HepG2 (cell line): Measurements from ENCODE around the gene VPS37B. TPM values are rescaled to one million over a fixed set of nuclear protein-coding genes. Genes with fewer than 3 reads are reported as not detected.
A peak's percentile ranks its signal among the peaks of the same experiment; 100 is the strongest.

ENCODE experiments used
- ATAC-seq: fragments of 200-7000 bp; cut with Tn5 transposase; 3 replicates; pipeline ENCODE4 v1.9.1; 2020; ENCODE audit warnings: mild to moderate bottlenecking, moderate library complexity
- BruUV-seq: library from RNA; stranded (reverse); fragments of 400-500 nt; replicated peaks from 2 replicates; lab custom pipeline; 2021; lab: Mats Ljungman, UMichigan
- CTCF ChIA-PET: fragments of 300-600 bp; formaldehyde crosslinking; extraction: SDS; loops from one replicate; lab custom pipeline; 2021; ENCODE audit warnings: low total read pairs, inconsistent platforms, low intra/inter-chr PET ratio; lab: Yijun Ruan, JAX
- POLR2A ChIA-PET: fragments of 350-600 bp; sonication (Branson Sonifier 250); formaldehyde crosslinking; loops from one replicate; lab custom pipeline; 2020; ENCODE audit warnings: antibody characterized with exemption, inconsistent platforms; lab: Yijun Ruan, JAX
- DNase-seq: peaks from one replicate; pipeline ENCODE4 v3.0.0-alpha.2; 2015; ENCODE audit warnings: low spot score
- FAIRE-seq: peaks from 3 replicates; lab custom pipeline; 2011; peaks lifted over from hg19 to GRCh38; lab: Jason Lieb, UNC
- H2AFZ ChIP-seq: one replicate; pipeline ENCODE4 v1.6.1; 2011; ENCODE audit warnings: low read length, inconsistent platforms
- H3K27ac ChIP-seq: fragments of 300-600 bp; 3 replicates; pipeline ENCODE4 v1.8.0; 2011; ENCODE audit warnings: mixed run types, mild to moderate bottlenecking, mixed read lengths, low read length, inconsistent platforms; ENCODE audit not compliant: insufficient read depth; ENCODE audit errors: extremely low read length
- H3K27me3 ChIP-seq, 2 experiments: fragments of 200-600 bp in 1 of 2; 2 replicates in 1 of 2; 3 replicates in 1 of 2; pipeline versions ENCODE4 v1.6.0 to v1.8.0; 2011; ENCODE audit warnings: low read length in 2 of 2, mild to moderate bottlenecking in 2 of 2, moderate library complexity in 2 of 2, inconsistent platforms in 1 of 2; ENCODE audit not compliant: insufficient read depth in 2 of 2, control insufficient read depth in 1 of 2
- H3K36me3 ChIP-seq, 2 experiments: fragments of 200-600 bp in 1 of 2; replicated peaks in 1 of 2; 2 replicates in 1 of 2; 3 replicates in 1 of 2; pipeline versions ENCODE4 v1.5.1 to v1.8.0; 2011; ENCODE audit warnings: low read length in 2 of 2, inconsistent platforms in 1 of 2; ENCODE audit not compliant: insufficient read depth in 2 of 2, control insufficient read depth in 1 of 2
- H3K4me1 ChIP-seq: 2 replicates; pipeline ENCODE4 v1.5.1; 2012; ENCODE audit warnings: low read length, inconsistent platforms; ENCODE audit not compliant: insufficient read depth
- H3K4me2 ChIP-seq: 2 replicates; pipeline ENCODE4 v1.6.0; 2011; ENCODE audit warnings: low read depth, low read length, inconsistent platforms
- H3K4me3 ChIP-seq, 3 experiments: fragments of 200-600 bp in 1 of 3; sonication (generic), shearing (Covaris generic) in 1 of 3; replicated peaks in 1 of 3; 2 replicates each; pipeline ENCODE4 v1.5.1; 2011 to 2016; ENCODE audit warnings: low read length in 3 of 3, inconsistent platforms in 2 of 3, low read depth in 2 of 3, mild to moderate bottlenecking in 2 of 3, control low read depth in 1 of 3, mixed read lengths in 1 of 3; ENCODE audit not compliant: insufficient read depth in 1 of 3
- H3K79me2 ChIP-seq: one replicate; pipeline ENCODE4 v1.6.1; 2011; ENCODE audit warnings: low read length, inconsistent platforms; ENCODE audit not compliant: insufficient read depth
- H3K9ac ChIP-seq: 2 replicates; pipeline ENCODE4 v1.6.0; 2011; ENCODE audit warnings: mild to moderate bottlenecking, low read depth, low read length, inconsistent platforms; ENCODE audit not compliant: insufficient read depth
- H3K9me3 ChIP-seq: 2 replicates; pipeline ENCODE4 v1.5.1; 2012; ENCODE audit warnings: mild to moderate bottlenecking, low read length
- H4K20me1 ChIP-seq: 2 replicates; pipeline ENCODE4 v1.6.0; 2011; ENCODE audit warnings: inconsistent platforms, mild to moderate bottlenecking, low read length, moderate library complexity; ENCODE audit not compliant: insufficient read depth
- ATF3 ChIP-seq: sonication (generic); formaldehyde crosslinking; IDR thresholded peaks from 2 replicates; pipeline ENCODE4 v1.4.0; 2020; ENCODE audit warnings: missing genetic modification reagents
- BATF2 ChIP-seq: sonication (generic); formaldehyde crosslinking; IDR thresholded peaks from 2 replicates; pipeline ENCODE4 v1.8.0; 2022; ENCODE audit warnings: mild to moderate bottlenecking, missing genetic modification reagents, moderate library complexity
- CEBPB ChIP-seq: IDR thresholded peaks from 2 replicates; pipeline ENCODE4 v1.6.1; 2011; ENCODE audit warnings: low read depth, low read length, improper control_type of control experiment, borderline replicate concordance
- CREB1 ChIP-seq, 2 experiments: fragments of 450-650 bp in 1 of 2; IDR thresholded peaks; 2 replicates each; pipeline ENCODE4 v1.6.1; 2016 to 2017; ENCODE audit warnings: control low read depth in 1 of 2, mild to moderate bottlenecking in 1 of 2, missing compliant biosample characterization in 1 of 2, missing genetic modification characterization in 1 of 2
- DNMT3B ChIP-seq: conservative IDR thresholded peaks from 2 replicates; pipeline ENCODE4 v1.6.1; 2016; ENCODE audit warnings: missing biosample characterization, control low read depth
- FOXA1 ChIP-seq, 2 experiments: fragments of 450-650 bp in 1 of 2; sonication (generic) in 1 of 2; formaldehyde crosslinking in 1 of 2; IDR thresholded peaks; 2 replicates each; pipeline versions ENCODE4 v1.4.0 to v1.6.1; 2016 to 2020; ENCODE audit warnings: missing genetic modification reagents in 1 of 2
- FOXA3 ChIP-seq: IDR thresholded peaks from 2 replicates; pipeline ENCODE4 v1.6.1; 2016; ENCODE audit warnings: missing genetic modification reagents, missing compliant biosample characterization
- FOXK2 ChIP-seq: fragments of 450-650 bp; IDR thresholded peaks from 2 replicates; pipeline ENCODE4 v1.6.1; 2016
- FOXP1 ChIP-seq, 2 experiments: fragments of 450-650 bp in 1 of 2; IDR thresholded peaks; 2 replicates each; pipeline ENCODE4 v1.6.1; 2017 to 2018; ENCODE audit warnings: antibody characterized with exemption in 1 of 2
- FOXP4 ChIP-seq: sonication (generic); formaldehyde crosslinking; IDR thresholded peaks from 2 replicates; pipeline ENCODE4 v1.4.0; 2020; ENCODE audit warnings: missing genetic modification reagents
- LCORL ChIP-seq, 2 experiments: fragments of 450-650 bp in 1 of 2; sonication (generic) in 1 of 2; formaldehyde crosslinking in 1 of 2; IDR thresholded peaks; 2 replicates each; pipeline versions ENCODE4 v1.5.0 to v1.6.1; 2017 to 2020; ENCODE audit warnings: antibody characterized with exemption in 1 of 2, missing genetic modification reagents in 1 of 2
- SMARCC2 ChIP-seq: fragments of 450-650 bp; IDR thresholded peaks from 2 replicates; pipeline ENCODE4 v1.6.1; 2017; ENCODE audit warnings: antibody characterized with exemption, mild to moderate bottlenecking
- TFE3 ChIP-seq: IDR thresholded peaks from 2 replicates; pipeline ENCODE4 v1.6.1; 2016
- ZBTB21 ChIP-seq: sonication (generic); formaldehyde crosslinking; IDR thresholded peaks from 2 replicates; pipeline ENCODE4 v1.4.0; 2020; ENCODE audit warnings: missing genetic modification reagents
- ZBTB38 ChIP-seq: sonication (generic); formaldehyde crosslinking; IDR thresholded peaks from 2 replicates; pipeline ENCODE4 v1.5.1; 2020; ENCODE audit warnings: mild to moderate bottlenecking, missing genetic modification reagents
- ZHX1 ChIP-seq: sonication (generic); formaldehyde crosslinking; IDR thresholded peaks from 2 replicates; pipeline ENCODE4 v1.8.1; 2022; ENCODE audit warnings: low read depth, mild to moderate bottlenecking, missing genetic modification reagents
- WGBS: methylation state at CpG from one replicate; pipeline ENCODE4 v1.1.6; 2017; ENCODE audit warnings: low lambda C conversion rate; 5-methylcytosine and 5-hydroxymethylcytosine counted together
- in situ Hi-C: cut with HindIII; loops from 2 replicates; pipeline ENCODE4 v1.10.0; 2017; ENCODE audit warnings: low pct_unique_long_range_greater_than_20kb; ENCODE audit not compliant: extremely low pct_ligation_motif_present
- intact Hi-C: fragments of 100-400 bp; cut with micrococcal nuclease; formaldehyde crosslinking; loops from one replicate; pipeline ENCODE4 v1.10.0; 2022; ENCODE audit not compliant: unreplicated experiment
- polyA plus RNA-seq, 8 experiments: library from polyadenylated mRNA; depleted of rRNA in 3 of 8; stranded (reverse) in 7 of 8; unstranded in 1 of 8; fragments of >200 nt; fragmentation: Illumina TruSeq in 4 of 8; extraction: Trizol in 4 of 8; gene quantifications; 2 replicates each; pipeline versions ENCODE4 v1.2.1 to v1.2.3, GENCODE V29; 2011 to 2016; ENCODE audit warnings: low read depth in 4 of 8, missing spikeins in 1 of 8, mixed read lengths in 1 of 8; ENCODE audit not compliant: insufficient read depth in 1 of 8
- total RNA-seq, 5 experiments: library from RNA; depleted of rRNA; stranded (reverse); fragments of >200 nt; fragmentation: Illumina TruSeq; extraction: Trizol; gene quantifications; 2 replicates each; pipeline ENCODE4 v1.2.3, GENCODE V29; 2016; ENCODE audit warnings: low read depth in 1 of 5

VPS37B gene
- total and polyA plus RNA-seq, 2 of the 13 experiments (the other 11 are each of a cell fraction or from before 2014, with no cell fraction given) = 4.6 to 5.3 TPM

- peak overlapping the region; percentile 26 for H3K27ac ChIP-seq
- H3K36me3 ChIP-seq = peaks cover 0 to 3% of the 10 kb centered on the region in 2 experiments; a peak in 2 of 5 replicates
- DNase-seq (peak; percentile 59), FAIRE-seq (peak; percentile 36), ATAC-seq (peak; percentile 3; the same call in 1 of the 3 replicates)
- H3K4me1 ChIP-seq = peaks cover 33% of the 10 kb centered on the region
- CTCF ChIA-PET = no interaction called here
- H4K20me1 ChIP-seq = no peaks in the 10 kb centered on the region
- BruUV-seq = no TSS peak
- H3K4me3 ChIP-seq = no peak overlapping the region
- no peak overlapping the region for H3K4me2 ChIP-seq
- 86% methylated on average over 22 of the region's 24 CpGs for WGBS
- in situ Hi-C loops = loop anchor here (25.0 kb wide), 1 partner anchor 380 kb away; the partner anchor contains the start of genes MPHOSPH9 and MTRFR
- H3K9ac ChIP-seq = no peak overlapping the region
- no peak overlapping the region for H2AFZ ChIP-seq
- H3K9me3 ChIP-seq = no peaks in the 10 kb centered on the region
- intact Hi-C loops = no loop called here
- POLR2A ChIA-PET = no interaction called here
- no peaks in the 10 kb centered on the region for H3K79me2 ChIP-seq
- H3K27me3 ChIP-seq = no peaks in the 10 kb centered on the region
- TF ChIP-seq CREB1 (IDR thresholded peaks at IDR 0.05) (0 out of 2 replicates have a peak, but pooled peaks have one; percentile 2), CREB1 (CRISPR knock-in tag; IDR thresholded peaks at IDR 0.05) (no peak), ZHX1 (CRISPR knock-in tag) (0 out of 2 replicates have a peak, but pooled peaks have one; percentile 38), FOXP4 (CRISPR knock-in tag) (peak; percentile 50), TFE3 (CRISPR knock-in tag) (no peak), FOXA1 (IDR thresholded peaks at IDR 0.05) (no peak), FOXA1 (CRISPR knock-in tag; IDR thresholded peaks at IDR 0.05) (peak; percentile 63; the same call in 1 of the 2 replicates), LCORL (IDR thresholded peaks at IDR 0.05) (no peak), LCORL (CRISPR knock-in tag; IDR thresholded peaks at IDR 0.05) (0 out of 2 replicates have a peak, but pooled peaks have one; percentile 25), FOXP1 (IDR thresholded peaks at IDR 0.05) (peak; percentile 61; the same call in 1 of the 2 replicates), FOXP1 (CRISPR knock-in tag; IDR thresholded peaks at IDR 0.05) (peak; percentile 65), DNMT3B (no peak), ZBTB38 (peak; percentile 66; the same call in 1 of the 2 replicates), FOXK2 (0 out of 2 replicates have a peak, but pooled peaks have one; percentile 31), FOXA3 (CRISPR knock-in tag) (peak; percentile 61; the same call in 1 of the 2 replicates), BATF2 (CRISPR knock-in tag) (no peak), SMARCC2 (no peak), ATF3 (no peak), CEBPB (peak; percentile 28; the same call in 1 of the 2 replicates), ZBTB21 (peak; percentile 39; the same call in 1 of the 2 replicates)
Observed at GRCh38 chr12:122856999-122857671, 38.8 kb downstream of the VPS37B start.
